Fibroblast of the aortic adventitia (primary cell): ENCODE results near the gene ZNF750. TPM values are rescaled to one million over a fixed set of nuclear protein-coding genes. Genes with fewer than 3 reads are reported as not detected.

Experiments used
- DNase-seq: peaks from one replicate; pipeline ENCODE4 v3.0.0-alpha.2; 2010; ENCODE audit warnings: low read depth
- H3K4me3 ChIP-seq: 2 replicates; pipeline ENCODE4 v1.5.1; 2011; ENCODE audit warnings: low read depth, mild to moderate bottlenecking, control low read depth, low read length, moderate library complexity
- total RNA-seq: library from RNA; depleted of rRNA; stranded (reverse); fragments of >200 nt; gene quantifications from 2 replicates; pipeline ENCODE4 v1.2.3, GENCODE V29; 2012; ENCODE audit warnings: low replicate concordance
- TF ChIP-seq, protein P1 (sequence below): IDR thresholded peaks from 2 replicates; pipeline ENCODE4 v1.5.1; 2011; ENCODE audit warnings: mild to moderate bottlenecking, low read length, control low read depth, inconsistent platforms; ENCODE audit not compliant: insufficient read depth

The ZNF750 gene
- total RNA-seq, 1 donor: not detected

DNA sequence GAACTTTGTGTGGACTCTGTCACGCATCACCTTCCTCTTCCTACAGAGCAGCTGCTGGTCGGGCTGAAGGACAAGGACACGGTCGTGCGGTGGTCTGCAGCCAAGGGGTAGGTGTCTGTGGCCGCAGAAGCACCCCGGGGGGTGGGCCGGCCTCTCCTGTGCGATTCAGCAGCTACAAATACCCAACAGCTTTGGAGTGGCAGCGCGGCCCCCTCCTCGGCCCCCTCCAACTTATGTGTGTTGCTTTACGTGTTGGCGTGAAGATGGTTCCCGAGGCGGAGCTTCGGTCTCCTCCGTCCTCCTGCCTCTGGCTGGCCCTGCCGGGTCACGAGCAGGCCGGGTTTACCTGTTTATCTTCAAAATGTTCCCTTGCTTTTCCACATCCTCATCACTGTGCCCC is 32.3 kb downstream of the ZNF750 start:
- DNase-seq: no peak
- H3K4me3 ChIP-seq: no peak overlapping the region
- TF ChIP-seq, protein P1, sequence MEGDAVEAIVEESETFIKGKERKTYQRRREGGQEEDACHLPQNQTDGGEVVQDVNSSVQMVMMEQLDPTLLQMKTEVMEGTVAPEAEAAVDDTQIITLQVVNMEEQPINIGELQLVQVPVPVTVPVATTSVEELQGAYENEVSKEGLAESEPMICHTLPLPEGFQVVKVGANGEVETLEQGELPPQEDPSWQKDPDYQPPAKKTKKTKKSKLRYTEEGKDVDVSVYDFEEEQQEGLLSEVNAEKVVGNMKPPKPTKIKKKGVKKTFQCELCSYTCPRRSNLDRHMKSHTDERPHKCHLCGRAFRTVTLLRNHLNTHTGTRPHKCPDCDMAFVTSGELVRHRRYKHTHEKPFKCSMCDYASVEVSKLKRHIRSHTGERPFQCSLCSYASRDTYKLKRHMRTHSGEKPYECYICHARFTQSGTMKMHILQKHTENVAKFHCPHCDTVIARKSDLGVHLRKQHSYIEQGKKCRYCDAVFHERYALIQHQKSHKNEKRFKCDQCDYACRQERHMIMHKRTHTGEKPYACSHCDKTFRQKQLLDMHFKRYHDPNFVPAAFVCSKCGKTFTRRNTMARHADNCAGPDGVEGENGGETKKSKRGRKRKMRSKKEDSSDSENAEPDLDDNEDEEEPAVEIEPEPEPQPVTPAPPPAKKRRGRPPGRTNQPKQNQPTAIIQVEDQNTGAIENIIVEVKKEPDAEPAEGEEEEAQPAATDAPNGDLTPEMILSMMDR: no peak

DNA sequence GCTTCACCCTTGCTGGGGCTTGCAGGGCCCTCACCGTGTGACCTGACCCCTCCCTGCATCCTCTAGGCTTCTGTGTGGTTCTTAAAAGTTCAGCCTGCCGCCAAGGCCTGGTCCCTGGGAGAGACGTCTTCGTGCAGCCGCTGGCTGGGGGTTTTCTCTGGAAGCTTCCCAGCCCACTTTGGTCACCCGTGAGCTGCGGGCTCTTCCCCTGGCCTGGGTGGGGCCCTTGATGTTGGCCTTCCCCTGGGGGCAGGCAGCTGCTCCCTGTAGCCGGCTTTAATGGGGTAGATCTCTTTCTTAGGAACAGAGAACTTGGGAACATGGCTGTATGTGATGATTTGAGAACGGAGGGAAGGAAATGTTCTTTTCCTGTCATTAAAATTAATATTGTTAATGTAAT is 32.7 kb downstream of the ZNF750 start:
- no peak for DNase-seq
- H3K4me3 ChIP-seq: no peak overlapping the region
- TF ChIP-seq, protein P1: no peak

DNA sequence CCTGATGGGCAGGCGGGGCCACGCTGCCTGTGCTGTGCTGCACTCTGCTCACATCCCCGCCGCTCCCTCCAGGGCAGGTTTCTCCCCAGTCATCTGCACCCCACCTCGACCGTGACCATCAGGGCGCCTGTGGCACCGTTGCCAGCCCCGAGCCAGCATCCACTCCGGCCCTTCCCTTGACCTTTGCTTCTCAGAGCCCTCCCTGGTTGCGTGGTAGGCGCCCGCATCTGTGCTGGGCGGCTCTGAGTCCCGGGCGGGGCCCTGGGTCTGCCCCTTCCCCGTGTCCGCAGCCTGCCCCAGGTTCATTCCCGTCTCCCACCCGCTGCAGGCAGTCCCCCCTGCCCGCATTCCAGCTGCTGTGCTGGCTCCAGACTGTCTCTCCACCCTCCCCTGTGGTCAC is 33.2 kb downstream of the ZNF750 start:
- H3K4me3 ChIP-seq: no peak overlapping the region
- TF ChIP-seq, protein P1: no peak
- no peak for DNase-seq

DNA sequence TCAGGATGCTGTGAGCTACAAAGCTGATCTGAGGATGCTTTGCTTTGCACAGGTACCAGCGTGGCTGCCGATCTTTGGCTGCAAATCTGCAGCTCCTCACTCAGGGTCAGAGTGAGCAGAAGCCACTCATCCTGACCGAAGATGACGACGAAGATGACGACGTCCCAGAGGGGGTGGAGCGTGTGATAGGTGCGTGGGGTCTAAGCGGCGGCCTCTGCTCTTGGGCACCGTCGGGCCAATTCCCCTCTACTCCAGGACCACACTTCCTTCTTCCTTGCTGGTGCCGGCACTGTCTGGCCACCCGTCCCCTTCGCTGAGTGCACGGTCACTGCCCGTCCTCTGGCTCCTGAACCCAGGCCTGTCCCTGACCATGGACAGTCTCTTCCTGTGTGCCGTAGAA is 34.0 kb downstream of the ZNF750 start:
- no peak overlapping the region for H3K4me3 ChIP-seq
- DNase-seq: no peak
- TF ChIP-seq, protein P1: no peak

DNA sequence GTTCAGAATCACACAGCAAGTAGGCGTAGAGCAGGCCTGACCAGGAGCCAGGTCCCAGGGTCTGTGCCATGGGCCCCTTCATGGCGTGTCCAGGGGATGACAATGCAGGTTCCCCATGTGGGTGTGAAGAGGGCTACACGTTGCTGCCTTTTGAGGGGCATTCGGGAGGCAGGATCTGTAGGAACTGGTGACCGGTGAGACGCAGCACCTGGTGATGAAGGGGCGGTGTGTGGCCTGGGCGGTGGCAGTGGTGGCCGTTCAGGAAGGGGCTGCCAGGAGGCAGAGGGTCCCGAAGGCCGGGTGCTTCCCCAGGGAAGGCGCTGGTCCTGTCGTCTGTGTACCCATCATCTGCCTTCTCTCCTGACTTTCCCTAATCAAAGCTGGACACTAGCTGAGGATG is 34.6 kb downstream of the ZNF750 start:
- no peak overlapping the region for H3K4me3 ChIP-seq
- TF ChIP-seq, protein P1: no peak
- no peak for DNase-seq

DNA sequence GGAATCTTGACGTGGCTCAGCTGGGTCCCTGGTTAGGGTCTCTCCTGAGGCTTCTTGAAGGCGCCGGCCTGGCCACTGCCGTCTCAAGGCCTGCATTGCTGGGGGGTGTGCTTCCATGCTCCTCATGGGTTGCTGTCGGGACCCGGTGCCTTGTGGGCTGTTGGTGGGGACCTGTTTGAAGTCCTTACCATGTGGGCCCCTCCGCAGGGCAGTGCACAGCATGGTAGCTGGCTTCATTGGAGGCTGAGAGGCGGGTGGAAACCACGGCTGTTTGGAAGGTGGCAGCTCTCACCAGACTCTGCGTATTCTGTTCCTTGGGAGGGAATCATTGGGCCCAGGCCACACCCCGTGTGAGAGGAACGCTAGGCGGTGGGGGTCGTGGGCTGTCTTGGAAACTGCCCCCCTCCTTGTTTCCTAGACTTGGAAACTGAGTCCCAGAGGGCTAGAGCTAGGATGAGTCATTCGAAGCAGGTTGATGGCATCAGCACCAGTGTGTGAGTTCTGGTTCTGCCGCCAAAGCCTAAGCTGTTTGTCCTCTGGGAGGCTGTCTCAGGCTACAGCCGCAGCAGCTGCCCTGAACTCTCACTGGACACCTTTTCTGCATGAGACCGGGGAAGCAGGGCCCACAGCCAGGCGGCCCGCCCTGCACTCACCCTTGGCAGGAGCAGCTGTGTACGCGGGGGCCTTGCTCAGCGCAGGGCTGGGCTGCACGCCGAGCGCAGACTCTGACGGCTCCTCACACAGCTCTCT is 35.2 kb downstream of the ZNF750 start:
- H3K4me3 ChIP-seq: no peak overlapping the region
- TF ChIP-seq, protein P1: no peak
- peak; percentile 91 for DNase-seq

DNA sequence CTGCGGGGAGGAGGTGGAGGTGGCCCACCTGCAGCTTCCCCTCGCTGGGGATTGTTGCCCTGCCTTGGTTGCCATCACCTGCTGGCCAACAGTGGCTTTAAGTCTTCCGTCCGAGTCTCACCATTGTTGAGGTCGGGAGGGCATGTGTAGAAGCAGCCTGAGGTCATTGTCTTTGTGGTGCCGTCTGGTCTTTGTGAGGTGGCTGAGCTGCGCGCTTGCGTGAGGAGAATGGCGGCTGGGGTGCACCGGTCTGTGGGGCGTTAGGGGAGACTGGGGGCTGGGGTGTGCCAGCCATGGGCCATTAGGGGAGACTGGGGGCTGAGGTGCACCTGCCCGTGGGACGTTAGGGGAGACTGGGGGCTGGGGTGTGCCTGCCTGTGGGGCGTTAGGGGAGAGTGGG is 36.2 kb downstream of the ZNF750 start:
- no peak overlapping the region for H3K4me3 ChIP-seq
- TF ChIP-seq, protein P1: no peak
- no peak for DNase-seq
